HFFc6 (cell line): ENCODE data around the gene PRDM4. TPM values are rescaled to one million over a fixed set of nuclear protein-coding genes. Genes with fewer than 3 reads are reported as not detected.

Source experiments
- DNase-seq: peaks from one replicate; pipeline ENCODE4 v3.0.0-alpha.2; 2018
- H3K27ac Mint-ChIP-seq: 2 replicates; pipeline ENCODE4 v1.8.0; 2020; ENCODE audit warnings: mild to moderate bottlenecking, mixed read lengths
- H3K27me3 Mint-ChIP-seq: 2 replicates; pipeline ENCODE4 v1.8.0; 2021; ENCODE audit warnings: mild to moderate bottlenecking, moderate library complexity, mixed read lengths; ENCODE audit not compliant: insufficient read depth
- H3K36me3 Mint-ChIP-seq: 2 replicates; pipeline ENCODE4 v1.8.0; 2021; ENCODE audit warnings: low read depth, mixed read lengths
- H3K4me1 Mint-ChIP-seq: 2 replicates; pipeline ENCODE4 v1.8.0; 2020; ENCODE audit warnings: low read depth, mixed read lengths
- H3K4me3 Mint-ChIP-seq: 2 replicates; pipeline ENCODE4 v1.8.0; 2020; ENCODE audit warnings: mild to moderate bottlenecking, moderate library complexity, mixed read lengths
- H3K9me3 Mint-ChIP-seq: 2 replicates; pipeline ENCODE4 v1.8.0; 2020; ENCODE audit warnings: mild to moderate bottlenecking, mixed read lengths
- CTCF ChIP-seq: fragments of 200-600 bp; sonication (generic); IDR thresholded peaks from 2 replicates; pipeline ENCODE4 v1.5.0; 2021; ENCODE audit warnings: antibody characterized with exemption, mild to moderate bottlenecking
- total RNA-seq, 6 experiments: library from RNA; stranded (reverse); fragmentation: NEBNext Ultra II Directional; extraction: Animal tissue kit (Norgen Biotek cat#: 25700); gene quantifications; 2 replicates in 1 of 6; 3 replicates in 5 of 6; pipeline ENCODE4 v1.2.3, GENCODE V29; 2021

The PRDM4 gene
- total RNA-seq, 6 experiments from 2014 or later, result 23.2 to 26.3 (median 24.3) TPM

GRCh38 chr12:107684029-107684795 lies 76.7 kb downstream of the PRDM4 start:
- H3K27me3 Mint-ChIP-seq, result peaks cover 14% of the 10 kb centered on the region
- H3K36me3 Mint-ChIP-seq, result peaks cover 23% of the 10 kb centered on the region
- peak overlapping the region; percentile 98 for H3K27ac Mint-ChIP-seq
- peak; percentile 7 for DNase-seq
- H3K4me1 Mint-ChIP-seq, result peaks cover 35% of the 10 kb centered on the region
- peak overlapping the region; percentile 93 for H3K4me3 Mint-ChIP-seq
- 0 out of 2 replicates have a peak, but pooled peaks cover 4% of the 10 kb centered on the region for H3K9me3 Mint-ChIP-seq
- no peak for TF ChIP-seq CTCF

Other genes with a start within 250 kb of the PRDM4 start
- 10 to 100 TPM; 49.0 to 57.2 (median 55.3) TPM for gene PWP1, start 75.3 kb downstream of the PRDM4 start, total RNA-seq
- not detected for gene ASCL4, start 13.6 kb upstream of the PRDM4 start, total RNA-seq